ENCODE measurements around the gene SLC51A.

DNA sequence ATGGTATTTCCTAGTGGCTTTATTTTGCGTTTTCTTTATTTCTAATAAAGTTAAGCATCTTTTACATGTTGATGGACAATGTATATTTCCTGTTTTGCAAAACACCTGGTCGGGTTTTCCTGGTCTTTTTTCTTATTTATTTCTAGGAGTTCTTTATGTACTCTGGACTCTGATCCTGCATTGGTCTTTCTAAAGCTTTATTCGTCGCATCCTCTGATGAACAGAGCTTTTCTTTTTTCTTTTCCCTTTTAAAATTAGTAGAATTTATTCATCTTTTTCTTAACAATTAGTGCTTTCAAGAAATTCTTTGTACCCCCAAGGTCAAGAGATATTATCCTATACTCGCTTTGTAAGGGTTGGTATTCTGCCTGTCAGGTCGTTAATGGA lies 37.3 kb upstream of the SLC51A start:
- TF ChIP-seq, protein P1, sequence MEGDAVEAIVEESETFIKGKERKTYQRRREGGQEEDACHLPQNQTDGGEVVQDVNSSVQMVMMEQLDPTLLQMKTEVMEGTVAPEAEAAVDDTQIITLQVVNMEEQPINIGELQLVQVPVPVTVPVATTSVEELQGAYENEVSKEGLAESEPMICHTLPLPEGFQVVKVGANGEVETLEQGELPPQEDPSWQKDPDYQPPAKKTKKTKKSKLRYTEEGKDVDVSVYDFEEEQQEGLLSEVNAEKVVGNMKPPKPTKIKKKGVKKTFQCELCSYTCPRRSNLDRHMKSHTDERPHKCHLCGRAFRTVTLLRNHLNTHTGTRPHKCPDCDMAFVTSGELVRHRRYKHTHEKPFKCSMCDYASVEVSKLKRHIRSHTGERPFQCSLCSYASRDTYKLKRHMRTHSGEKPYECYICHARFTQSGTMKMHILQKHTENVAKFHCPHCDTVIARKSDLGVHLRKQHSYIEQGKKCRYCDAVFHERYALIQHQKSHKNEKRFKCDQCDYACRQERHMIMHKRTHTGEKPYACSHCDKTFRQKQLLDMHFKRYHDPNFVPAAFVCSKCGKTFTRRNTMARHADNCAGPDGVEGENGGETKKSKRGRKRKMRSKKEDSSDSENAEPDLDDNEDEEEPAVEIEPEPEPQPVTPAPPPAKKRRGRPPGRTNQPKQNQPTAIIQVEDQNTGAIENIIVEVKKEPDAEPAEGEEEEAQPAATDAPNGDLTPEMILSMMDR (IDR thresholded peaks at IDR 0.05; ENCODE audit: low read length): no peak
- TF ChIP-seq EZH2 (IDR thresholded peaks at IDR 0.05; ENCODE audit: borderline replicate concordance, low read length): no peak

Data from OCI-LY1 (cell line).